Endothelial cell (in vitro differentiated cells): ENCODE data around the gene MRGPRX3. TPM values are rescaled to one million over a fixed set of nuclear protein-coding genes. Genes with fewer than 3 reads are reported as not detected.

Experiments used
- DNase-seq: peaks from one replicate; pipeline ENCODE4 v3.0.0; 2021; ENCODE audit warnings: low spot score
- H3K27ac Mint-ChIP-seq: one replicate; pipeline ENCODE4 v1.8.0; 2021; ENCODE audit warnings: mixed read lengths, inconsistent platforms; ENCODE audit not compliant: unreplicated experiment
- H3K27me3 Mint-ChIP-seq: one replicate; pipeline ENCODE4 v1.8.0; 2021; ENCODE audit warnings: mild to moderate bottlenecking, moderate library complexity, mixed read lengths, inconsistent platforms; ENCODE audit not compliant: unreplicated experiment
- H3K36me3 Mint-ChIP-seq: one replicate; pipeline ENCODE4 v1.8.0; 2021; ENCODE audit warnings: mild to moderate bottlenecking, low read depth, mixed read lengths, inconsistent platforms; ENCODE audit not compliant: unreplicated experiment
- H3K4me1 Mint-ChIP-seq: one replicate; pipeline ENCODE4 v1.8.0; 2021; ENCODE audit warnings: mild to moderate bottlenecking, mixed read lengths, inconsistent platforms; ENCODE audit not compliant: unreplicated experiment
- H3K4me3 Mint-ChIP-seq: one replicate; pipeline ENCODE4 v1.8.0; 2021; ENCODE audit warnings: mild to moderate bottlenecking, mixed read lengths, inconsistent platforms; ENCODE audit not compliant: unreplicated experiment
- H3K9me3 Mint-ChIP-seq: one replicate; pipeline ENCODE4 v1.8.0; 2021; ENCODE audit warnings: mixed read lengths, inconsistent platforms; ENCODE audit not compliant: unreplicated experiment
- CTCF ChIP-seq: fragments of 200-600 bp; sonication (generic); IDR thresholded peaks from one replicate; pipeline ENCODE4 v1.5.0; 2021; ENCODE audit warnings: antibody characterized with exemption; ENCODE audit not compliant: unreplicated experiment
- total RNA-seq: library from RNA; stranded (reverse); fragmentation: NEBNext Ultra II Directional; extraction: Animal tissue kit (Norgen Biotek cat#: 25700); gene quantifications from one replicate; pipeline ENCODE4 v1.2.1, GENCODE V29; 2021; ENCODE audit not compliant: unreplicated experiment

MRGPRX3 gene
- total RNA-seq, 1 donor from 2014 or later, result 0.21 TPM

GRCh38 chr11:18137186-18137800 lies 4.9 kb downstream of the MRGPRX3 start:
- no peak overlapping the region for H3K4me3 Mint-ChIP-seq
- no peak for DNase-seq
- H3K36me3 Mint-ChIP-seq, result peaks cover 7% of the 10 kb centered on the region
- no peaks in the 10 kb centered on the region for H3K9me3 Mint-ChIP-seq
- TF ChIP-seq CTCF, result no peak
- H3K27me3 Mint-ChIP-seq, result peaks cover 3% of the 10 kb centered on the region
- peak overlapping the region; percentile 42 for H3K27ac Mint-ChIP-seq
- peaks cover 10% of the 10 kb centered on the region for H3K4me1 Mint-ChIP-seq

- peaks cover 10% of the 10 kb centered on the region for H3K4me1 Mint-ChIP-seq
- peaks cover 3% of the 10 kb centered on the region for H3K27me3 Mint-ChIP-seq
- TF ChIP-seq CTCF, result no peak
- DNase-seq, result no peak
- H3K4me3 Mint-ChIP-seq, result no peak overlapping the region
- H3K9me3 Mint-ChIP-seq, result no peaks in the 10 kb centered on the region
- H3K27ac Mint-ChIP-seq, result peak overlapping the region; percentile 50
- peaks cover 7% of the 10 kb centered on the region for H3K36me3 Mint-ChIP-seq
Observed at GRCh38 chr11:18140145-18140544, 7.8 kb downstream of the MRGPRX3 start.

GRCh38 chr11:18144243-18144642 lies 11.9 kb downstream of the MRGPRX3 start:
- no peak for TF ChIP-seq CTCF
- Mint-ChIP-seq H3K27ac (no peak overlapping the region), H3K4me1 (peaks cover 3% of the 10 kb centered on the region), H3K4me3 (no peak overlapping the region), H3K36me3 (no peaks in the 10 kb centered on the region), H3K9me3 (no peaks in the 10 kb centered on the region), H3K27me3 (no peaks in the 10 kb centered on the region)
- DNase-seq, result no peak

GRCh38 chr11:18145025-18145424 lies 12.7 kb downstream of the MRGPRX3 start:
- no peaks in the 10 kb centered on the region for H3K36me3 Mint-ChIP-seq
- H3K27me3 Mint-ChIP-seq, result peaks cover 2% of the 10 kb centered on the region
- no peak overlapping the region for H3K27ac Mint-ChIP-seq

GRCh38 chr11:18145837-18146236 lies 13.5 kb downstream of the MRGPRX3 start:
- peaks cover 2% of the 10 kb centered on the region for H3K27me3 Mint-ChIP-seq
- H3K36me3 Mint-ChIP-seq, result no peaks in the 10 kb centered on the region
- TF ChIP-seq CTCF, result no peak
- no peak overlapping the region for H3K27ac Mint-ChIP-seq
- DNase-seq, result no peak
- H3K9me3 Mint-ChIP-seq, result no peaks in the 10 kb centered on the region
- no peak overlapping the region for H3K4me3 Mint-ChIP-seq
- H3K4me1 Mint-ChIP-seq, result no peaks in the 10 kb centered on the region

More at GRCh38 chr11:18145025-18145424, 12.7 kb downstream of the MRGPRX3 start:
- Mint-ChIP-seq H3K4me1 (peaks cover 2% of the 10 kb centered on the region), H3K9me3 (no peaks in the 10 kb centered on the region), H3K4me3 (no peak overlapping the region)
- TF ChIP-seq CTCF, result no peak
- DNase-seq, result no peak
